Smooth muscle cell of the coronary artery (primary cell): ENCODE data around the gene TRIM64. TPM values are rescaled to one million over a fixed set of nuclear protein-coding genes. Genes with fewer than 3 reads are reported as not detected.

ENCODE experiments used
- total RNA-seq: library from RNA; depleted of rRNA; stranded (reverse); fragments of >200 nt; gene quantifications from 2 replicates; pipeline ENCODE4 v1.2.3, GENCODE V29; 2014; ENCODE audit warnings: low replicate concordance

The TRIM64 gene
- total RNA-seq = not detected in 2 replicates

GRCh38 chr11:89965737-89966136 is at the start of gene TRIM64:
Gene TRIM64, plus strand, starts transcription at chr11:89966037. Its CDS starts 2,467 bp downstream, at chr11:89968504.

DNA sequence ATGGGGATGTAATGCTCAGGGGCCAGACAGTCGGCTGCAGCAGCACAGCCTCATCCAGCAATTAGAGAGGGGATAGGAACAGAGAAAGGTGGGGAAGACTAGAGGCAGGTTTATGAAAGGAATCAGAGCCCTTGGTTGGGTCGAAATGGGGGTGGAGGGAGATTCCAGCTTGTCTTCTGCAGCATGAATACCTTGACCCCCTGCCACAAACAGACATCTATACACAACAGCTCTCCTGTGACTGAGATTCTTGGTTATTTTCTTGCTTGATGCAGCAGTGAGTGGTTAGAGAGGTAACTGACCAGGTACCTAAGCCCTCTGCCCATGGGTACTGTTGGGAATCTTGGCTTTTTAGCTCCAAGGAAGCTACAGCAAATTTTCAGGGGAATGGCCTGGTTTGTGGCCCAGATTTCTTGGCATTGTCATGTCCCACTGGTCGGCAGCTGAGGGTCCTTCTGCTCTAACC is 43.6 kb upstream of the TRIM64 start, which contains the start of gene TRIM49D1:
TRIM49D1 (minus strand) TSS at position 51 of the 466 bp plus-strand sequence. CDS start 4,535 bp downstream, outside the sequence.

GRCh38 chr11:89923764-89924163 is 42.1 kb upstream of the TRIM64 start, which contains the start of gene TRIM49D2:
Gene TRIM49D2, plus strand, starts transcription at chr11:89924064. Its CDS starts 2,698 bp downstream, at chr11:89926762.

Other genes with a start within 250 kb of the TRIM64 start
- gene TRIM49, start 157.5 kb upstream of the TRIM64 start, total RNA-seq = not detected in 2 replicates
- not detected in 2 replicates for gene TRIM64B, start 87.5 kb upstream of the TRIM64 start, total RNA-seq
- gene TRIM49D1, start 43.8 kb upstream of the TRIM64 start, total RNA-seq = not detected in 2 replicates
- not detected in 2 replicates for gene TRIM49D2, start 42.0 kb upstream of the TRIM64 start, total RNA-seq
- not detected in 2 replicates for gene TRIM49C, start 65.1 kb downstream of the TRIM64 start, total RNA-seq
- gene UBTFL1, start 119.9 kb downstream of the TRIM64 start, total RNA-seq = not detected in 2 replicates
- gene NAALAD2, start 168.6 kb downstream of the TRIM64 start, total RNA-seq = 0.08 and 0.35 TPM in 2 replicates